ENCODE results near the gene SMTN. TPM values are rescaled to one million over a fixed set of nuclear protein-coding genes. Genes with fewer than 3 reads are reported as not detected.

SMTN gene
- total and polyA plus RNA-seq, 9 of the 15 experiments (the other 6 are each of a cell fraction or from before 2014, with no cell fraction given): 2.5 to 41.1 (median 16.1) TPM

GRCh38 chr22:31045900-31046538 is 35.1 kb upstream of the SMTN start (continued):
- TF ChIP-seq ZNF445 (CRISPR knock-in tag; IDR thresholded peaks at IDR 0.05; ENCODE audit: low read depth): no peak

DNA sequence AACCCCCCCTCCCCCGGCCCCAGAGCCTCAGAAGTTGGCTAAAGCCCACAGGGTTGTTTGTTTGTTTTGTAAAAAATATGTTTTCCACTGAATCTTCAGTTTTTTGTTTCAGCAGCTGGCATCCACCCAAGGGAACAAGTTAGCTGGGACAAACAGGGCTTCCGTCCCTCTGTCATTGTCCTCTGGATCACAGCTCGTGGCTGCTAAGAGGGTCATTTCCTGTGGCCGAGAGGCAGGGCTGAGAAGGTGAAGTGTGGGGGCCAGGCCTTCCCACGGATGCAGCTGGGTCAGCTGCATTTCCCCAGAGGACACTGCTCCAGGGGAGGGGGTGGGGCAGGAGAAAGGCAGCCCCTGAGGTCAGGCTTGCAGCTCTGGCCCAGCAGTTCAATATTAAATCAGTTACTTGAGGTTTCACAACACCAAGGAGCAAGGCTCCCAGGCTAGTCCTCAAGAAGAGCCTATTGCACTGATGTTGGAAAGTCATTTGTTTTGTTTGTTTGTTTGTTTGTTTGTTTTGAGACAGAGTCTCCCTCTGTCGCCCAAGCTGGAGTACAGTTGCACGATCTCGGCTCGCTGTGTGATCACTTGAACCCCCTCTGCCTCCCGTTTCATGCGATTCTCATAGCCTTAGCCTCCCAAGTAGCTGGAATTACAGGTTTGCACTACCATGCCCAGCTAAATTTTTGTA is 34.4 kb upstream of the SMTN start:
- in situ Hi-C loops (cut with MboI): no loop called here
- Histone ChIP-seq H3K9ac (ENCODE audit: insufficient read depth in 1 of 2, low read depth in 2 of 2, low read length in 2 of 2) (peak overlapping the region; percentile 44 to 83; a peak in 3 of 4 replicates), H2AFZ (ENCODE audit: low read depth, low read length) (peak overlapping the region; percentile 91), H3K36me3 (ENCODE audit: control insufficient read depth, insufficient read depth, low read length) (no peaks in the 10 kb centered on the region), H4K20me1 (replicated peaks; ENCODE audit: control insufficient read depth, insufficient read depth, low read length) (no peaks in the 10 kb centered on the region), H3K9me3 (replicated peaks; ENCODE audit: control insufficient read depth, insufficient read depth, low read depth, low read length) (no peaks in the 10 kb centered on the region; the same call in 1 of the 2 replicates), H3K27ac (ENCODE audit: extremely low read depth, low read depth, low read length) (peak overlapping the region; percentile 59; the same call in 2 of the 3 replicates), H3K4me2 (ENCODE audit: insufficient read depth, low read length) (no peak overlapping the region; the same call in 1 of the 2 replicates), H3K9me1 (ENCODE audit: control insufficient read depth, insufficient read depth, low read length) (no peaks in the 10 kb centered on the region), H3K4me1 (replicated peaks in 1 of 2; ENCODE audit: control insufficient read depth in 2 of 2, insufficient read depth in 2 of 2, low read length in 2 of 2) (peaks cover 7 to 9% of the 10 kb centered on the region in 2 experiments; a peak in 3 of 5 replicates), H3K27me3 (ENCODE audit: control insufficient read depth in 2 of 2, insufficient read depth in 2 of 2, low read length in 2 of 2) (no peaks in the 10 kb centered on the region), H3K4me3 (no peak overlapping the region), H3K79me2 (ENCODE audit: control insufficient read depth, insufficient read depth, low read length) (no peaks in the 10 kb centered on the region)
- intact Hi-C loops (cut with micrococcal nuclease): no loop called here
- WGBS (ENCODE audit: insufficient coverage, low coverage, missing lambda C conversion rate): 59% methylated on average over 10 of the region's 11 CpGs
- peak in 3 of 4 experiments; percentile 22 to 43 (median 35) for DNase-seq (ENCODE audit: extremely low read depth in 1 of 4, low spot score in 3 of 4)
- no TSS peak for BruUV-seq (replicated peaks)
- peak; percentile 70 for ATAC-seq
- no peak for FAIRE-seq
- TF ChIP-seq RBBP5 (IDR thresholded peaks at IDR 0.05; ENCODE audit: borderline replicate concordance, insufficient read depth, low read length, poor library complexity, severe bottlenecking): peak; percentile 14
- no peak for TF ChIP-seq LCOR (CRISPR knock-in tag; IDR thresholded peaks at IDR 0.05)
- TF ChIP-seq, protein P1, sequence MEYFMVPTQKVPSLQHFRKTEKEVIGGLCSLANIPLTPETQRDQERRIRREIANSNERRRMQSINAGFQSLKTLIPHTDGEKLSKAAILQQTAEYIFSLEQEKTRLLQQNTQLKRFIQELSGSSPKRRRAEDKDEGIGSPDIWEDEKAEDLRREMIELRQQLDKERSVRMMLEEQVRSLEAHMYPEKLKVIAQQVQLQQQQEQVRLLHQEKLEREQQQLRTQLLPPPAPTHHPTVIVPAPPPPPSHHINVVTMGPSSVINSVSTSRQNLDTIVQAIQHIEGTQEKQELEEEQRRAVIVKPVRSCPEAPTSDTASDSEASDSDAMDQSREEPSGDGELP (CRISPR knock-in tag; IDR thresholded peaks at IDR 0.05; ENCODE audit: borderline replicate concordance): peak; percentile 35; the same call in 1 of the 2 replicates
- no peak for TF ChIP-seq ELF4 (CRISPR knock-in tag; IDR thresholded peaks at IDR 0.05)
- no peak for TF ChIP-seq ZNF57 (CRISPR knock-in tag; IDR thresholded peaks at IDR 0.05)
- TF ChIP-seq, protein P2, sequence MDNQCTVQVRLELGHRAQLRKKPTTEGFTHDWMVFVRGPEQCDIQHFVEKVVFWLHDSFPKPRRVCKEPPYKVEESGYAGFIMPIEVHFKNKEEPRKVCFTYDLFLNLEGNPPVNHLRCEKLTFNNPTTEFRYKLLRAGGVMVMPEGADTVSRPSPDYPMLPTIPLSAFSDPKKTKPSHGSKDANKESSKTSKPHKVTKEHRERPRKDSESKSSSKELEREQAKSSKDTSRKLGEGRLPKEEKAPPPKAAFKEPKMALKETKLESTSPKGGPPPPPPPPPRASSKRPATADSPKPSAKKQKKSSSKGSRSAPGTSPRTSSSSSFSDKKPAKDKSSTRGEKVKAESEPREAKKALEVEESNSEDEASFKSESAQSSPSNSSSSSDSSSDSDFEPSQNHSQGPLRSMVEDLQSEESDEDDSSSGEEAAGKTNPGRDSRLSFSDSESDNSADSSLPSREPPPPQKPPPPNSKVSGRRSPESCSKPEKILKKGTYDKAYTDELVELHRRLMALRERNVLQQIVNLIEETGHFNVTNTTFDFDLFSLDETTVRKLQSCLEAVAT (IDR thresholded peaks at IDR 0.05): peak in 1 of 2 experiments; percentile 44; a peak in 1 of 4 replicates
- POLR2A ChIA-PET: interaction anchor here (0.5 to 1.5 kb wide), 4 partner anchors 9 to 223 kb away, joined by 3 to 6 read pairs (median 4); no protein-coding TSS in a partner anchor
- CTCF ChIA-PET (ENCODE audit: low intra/inter-chr PET ratio): no interaction called here

Data from K562 (cell line).